Stimulated activated CD4-positive, alpha-beta T cell treated with anti-CD3 and anti-CD28 coated beads, Interleukin-1b, Interleukin-23, amount 100 ng/mL, for 48 hours (primary cell): ENCODE results near the gene POPDC3.
"Not testable (repeated sequence)": the region's sequence is repeated elsewhere in the genome, so short reads cannot be mapped to it uniquely, and the experiment has no call there.

Source experiments
- DNase-seq: peaks from one replicate; pipeline ENCODE4 v3.0.0-alpha.2; 2020

The POPDC3 gene

GRCh38 chr6:105194591-105194990, 14.8 kb upstream of the POPDC3 start:
- no peak for DNase-seq

GRCh38 chr6:105194106-105194505, 14.3 kb upstream of the POPDC3 start:
- DNase-seq, result no peak

GRCh38 chr6:105193647-105194046, 13.8 kb upstream of the POPDC3 start:
- DNase-seq, result no peak

- DNase-seq, result no peak
Observed at GRCh38 chr6:105192707-105193465, 13.1 kb upstream of the POPDC3 start.

GRCh38 chr6:105191351-105191750, 11.5 kb upstream of the POPDC3 start:
- no peak for DNase-seq

- DNase-seq, result no peak
Observed at GRCh38 chr6:105189026-105189820, 9.4 kb upstream of the POPDC3 start.

- no peak for DNase-seq
Observed at GRCh38 chr6:105188251-105188650, 8.4 kb upstream of the POPDC3 start.

GRCh38 chr6:105186576-105186975, 6.8 kb upstream of the POPDC3 start:
- no peak for DNase-seq

GRCh38 chr6:105184921-105185320, 5.1 kb upstream of the POPDC3 start:
- no peak for DNase-seq

- no peak for DNase-seq
Observed at GRCh38 chr6:105181981-105182515, 2.2 kb upstream of the POPDC3 start.

GRCh38 chr6:105178636-105179035, 1.2 kb downstream of the POPDC3 start:
- no peak for DNase-seq

GRCh38 chr6:105178110-105178509, 1.7 kb downstream of the POPDC3 start:
- no peak for DNase-seq

- no peak for DNase-seq
Observed at GRCh38 chr6:105177556-105177955, 2.3 kb downstream of the POPDC3 start.

GRCh38 chr6:105174512-105174911, 5.3 kb downstream of the POPDC3 start:
- no peak for DNase-seq

GRCh38 chr6:105172515-105172914, 7.3 kb downstream of the POPDC3 start:
- DNase-seq, result not testable (repeated sequence)

GRCh38 chr6:105170059-105170458, 9.8 kb downstream of the POPDC3 start:
- DNase-seq, result no peak

- no peak for DNase-seq
Observed at GRCh38 chr6:105167914-105168313, 11.9 kb downstream of the POPDC3 start.

- DNase-seq, result no peak
Observed at GRCh38 chr6:105164418-105164817, 15.4 kb downstream of the POPDC3 start.

GRCh38 chr6:105163183-105163582, 16.6 kb downstream of the POPDC3 start:
- no peak for DNase-seq

GRCh38 chr6:105162377-105162776, 17.4 kb downstream of the POPDC3 start:
- no peak for DNase-seq

- no peak for DNase-seq
Observed at GRCh38 chr6:105161421-105161820, 18.4 kb downstream of the POPDC3 start.

GRCh38 chr6:105153676-105154075, 26.1 kb downstream of the POPDC3 start:
- no peak for DNase-seq

- no peak for DNase-seq
Observed at GRCh38 chr6:105152880-105153279, 26.9 kb downstream of the POPDC3 start.

GRCh38 chr6:105151644-105152043, 28.2 kb downstream of the POPDC3 start:
- no peak for DNase-seq
